ENCODE results near the gene PTPRJ. TPM values are rescaled to one million over a fixed set of nuclear protein-coding genes. Genes with fewer than 3 reads are reported as not detected.

The PTPRJ gene
- total RNA-seq, 1 experiment from 2014 or later = 11.0 TPM

- H3K4me1 Mint-ChIP-seq (ENCODE audit: low read depth, unreplicated experiment) = peaks cover 35% of the 10 kb centered on the region
Observed at GRCh38 chr11:48002561-48002960, 22.2 kb downstream of the PTPRJ start.

GRCh38 chr11:48003926-48004325 lies 23.6 kb downstream of the PTPRJ start:
- Histone ChIP-seq H3K4me3 (ENCODE audit: low read depth, low read length) (no peak overlapping the region), H3K36me3 (ENCODE audit: control insufficient read depth, insufficient read depth, low read length) (no peaks in the 10 kb centered on the region), H3K4me1 (peaks cover 11% of the 10 kb centered on the region), H3K9me3 (no peaks in the 10 kb centered on the region), H3K27me3 (replicated peaks; ENCODE audit: control insufficient read depth, insufficient read depth, low read length) (no peaks in the 10 kb centered on the region)
- DNase-seq = no peak
- ChIA-PET CTCF (no interaction called here), POLR2A (no interaction called here)
- Mint-ChIP-seq H3K27me3 (ENCODE audit: insufficient read depth, unreplicated experiment) (no peaks in the 10 kb centered on the region), H3K36me3 (ENCODE audit: insufficient read depth, unreplicated experiment) (peaks cover 18% of the 10 kb centered on the region), H3K9me3 (ENCODE audit: unreplicated experiment) (no peaks in the 10 kb centered on the region), H3K4me3 (ENCODE audit: unreplicated experiment) (no peak overlapping the region), H3K4me1 (ENCODE audit: low read depth, unreplicated experiment) (peaks cover 28% of the 10 kb centered on the region), H3K27ac (ENCODE audit: unreplicated experiment) (no peak overlapping the region)
- BruUV-seq (replicated peaks) = no TSS peak
- no peak for TF ChIP-seq CTCF (IDR thresholded peaks at IDR 0.05; ENCODE audit: insufficient read depth in 1 of 2, low read depth in 1 of 2, low read length in 1 of 2, severe bottlenecking in 1 of 2, unreplicated experiment in 1 of 2)
- intact Hi-C loops (cut with micrococcal nuclease; ENCODE audit: unreplicated experiment) = no loop called here

More at GRCh38 chr11:48002561-48002960, 22.2 kb downstream of the PTPRJ start:
- Mint-ChIP-seq H3K36me3 (ENCODE audit: insufficient read depth, unreplicated experiment) (peaks cover 23% of the 10 kb centered on the region), H3K9me3 (ENCODE audit: unreplicated experiment) (no peaks in the 10 kb centered on the region), H3K27ac (ENCODE audit: unreplicated experiment) (no peak overlapping the region), H3K4me3 (ENCODE audit: unreplicated experiment) (no peak overlapping the region), H3K27me3 (ENCODE audit: insufficient read depth, unreplicated experiment) (no peaks in the 10 kb centered on the region)
- Histone ChIP-seq H3K9me3 (no peaks in the 10 kb centered on the region), H3K4me3 (ENCODE audit: low read depth, low read length) (no peak overlapping the region), H3K27me3 (replicated peaks; ENCODE audit: control insufficient read depth, insufficient read depth, low read length) (no peaks in the 10 kb centered on the region), H3K4me1 (peaks cover 25% of the 10 kb centered on the region), H3K36me3 (ENCODE audit: control insufficient read depth, insufficient read depth, low read length) (no peaks in the 10 kb centered on the region)
- POLR2A ChIA-PET = no interaction called here
- CTCF ChIA-PET = no interaction called here
- BruUV-seq (replicated peaks) = no TSS peak
- DNase-seq = no peak
- TF ChIP-seq CTCF (IDR thresholded peaks at IDR 0.05; ENCODE audit: insufficient read depth in 1 of 2, low read depth in 1 of 2, low read length in 1 of 2, severe bottlenecking in 1 of 2, unreplicated experiment in 1 of 2) = no peak
- intact Hi-C loops (cut with micrococcal nuclease; ENCODE audit: unreplicated experiment) = no loop called here

GRCh38 chr11:48004456-48004855 lies 24.1 kb downstream of the PTPRJ start:
- intact Hi-C loops (cut with micrococcal nuclease; ENCODE audit: unreplicated experiment) = no loop called here
- no TSS peak for BruUV-seq (replicated peaks)
- no peaks in the 10 kb centered on the region for H3K27me3 ChIP-seq (replicated peaks; ENCODE audit: control insufficient read depth, insufficient read depth, low read length)
- H3K9me3 ChIP-seq = no peaks in the 10 kb centered on the region
- Mint-ChIP-seq H3K27me3 (ENCODE audit: insufficient read depth, unreplicated experiment) (no peaks in the 10 kb centered on the region), H3K4me1 (ENCODE audit: low read depth, unreplicated experiment) (peaks cover 23% of the 10 kb centered on the region), H3K27ac (ENCODE audit: unreplicated experiment) (no peak overlapping the region), H3K4me3 (ENCODE audit: unreplicated experiment) (no peak overlapping the region), H3K9me3 (ENCODE audit: unreplicated experiment) (no peaks in the 10 kb centered on the region), H3K36me3 (ENCODE audit: insufficient read depth, unreplicated experiment) (peaks cover 13% of the 10 kb centered on the region)
- POLR2A ChIA-PET = no interaction called here
- TF ChIP-seq CTCF (IDR thresholded peaks at IDR 0.05; ENCODE audit: insufficient read depth in 1 of 2, low read depth in 1 of 2, low read length in 1 of 2, severe bottlenecking in 1 of 2, unreplicated experiment in 1 of 2) = no peak
- CTCF ChIA-PET = no interaction called here
- H3K36me3 ChIP-seq (ENCODE audit: control insufficient read depth, insufficient read depth, low read length) = no peaks in the 10 kb centered on the region
- DNase-seq = no peak
- no peak overlapping the region for H3K4me3 ChIP-seq (ENCODE audit: low read depth, low read length)
- peaks cover 6% of the 10 kb centered on the region for H3K4me1 ChIP-seq

All from Caco-2 (cell line).